ENCODE results near the gene TTC34. TPM values are rescaled to one million over a fixed set of nuclear protein-coding genes. Genes with fewer than 3 reads are reported as not detected.

Gene TTC34
- polyA plus RNA-seq, 1 of the 3 experiments (the other 2 are of a cell fraction), result 0.16 TPM

DNA sequence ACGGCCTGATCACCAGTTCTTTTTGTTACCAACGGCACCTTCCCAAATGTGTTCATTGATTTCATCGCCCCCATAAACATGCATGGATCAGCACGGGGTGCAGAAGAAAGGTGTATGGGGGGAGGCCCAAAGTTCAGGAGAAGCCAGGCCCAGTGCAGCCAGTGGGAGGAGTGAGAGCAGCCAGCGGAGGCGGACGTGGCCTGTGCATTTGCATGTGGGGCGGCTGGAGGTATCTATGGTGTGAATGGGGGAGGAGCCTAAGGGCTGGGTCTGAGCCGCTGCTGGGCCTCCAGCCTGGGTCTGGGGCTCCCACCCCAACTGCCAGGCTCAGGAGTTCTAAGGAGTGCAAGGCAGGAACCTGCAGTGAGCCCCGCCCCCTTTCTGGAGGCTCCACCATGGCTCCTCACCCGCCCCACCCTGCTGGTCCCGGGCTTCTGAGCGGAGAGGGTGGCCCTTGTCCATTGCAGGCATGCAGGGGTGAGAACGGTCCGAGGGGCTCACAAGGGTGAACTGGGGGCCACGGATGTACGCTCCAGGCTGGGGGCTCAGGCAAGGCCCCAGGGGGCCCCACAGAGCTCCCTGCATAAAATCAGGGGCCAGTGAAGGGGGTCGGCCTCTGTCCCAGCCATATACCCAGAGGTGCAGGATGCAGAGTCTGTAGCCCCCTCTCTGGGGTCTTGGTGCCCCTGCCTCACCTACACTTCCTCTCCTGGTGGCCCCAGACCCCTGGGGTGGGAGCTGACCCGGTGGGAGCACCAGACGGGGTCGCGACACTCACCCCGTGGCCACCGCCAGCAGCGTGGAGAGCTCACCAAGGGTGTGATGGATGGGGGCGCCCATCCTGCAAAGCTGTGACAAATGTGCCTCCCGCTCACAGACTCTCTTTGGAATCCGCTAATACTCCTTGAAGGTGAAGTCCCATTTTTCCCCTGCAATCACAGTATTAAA lies 31.3 kb upstream of the TTC34 start:
- Histone ChIP-seq H2AFZ (ENCODE audit: low read depth) (no peak overlapping the region), H3K36me3 (replicated peaks in 1 of 2; ENCODE audit: control insufficient read depth in 1 of 2, insufficient read depth in 2 of 2, low read length in 1 of 2) (no peaks in the 10 kb centered on the region), H3K79me2 (ENCODE audit: insufficient read depth) (no peaks in the 10 kb centered on the region), H3K4me2 (no peak overlapping the region), H3K27ac (ENCODE audit: low read depth in 2 of 2, low read length in 1 of 2) (no peak overlapping the region), H3K9me3 (no peaks in the 10 kb centered on the region), H3K27me3 (ENCODE audit: insufficient read depth) (no peaks in the 10 kb centered on the region), H3K4me1 (ENCODE audit: control insufficient read depth in 1 of 2, insufficient read depth in 2 of 2, low read depth in 1 of 2, low read length in 1 of 2) (no peaks in the 10 kb centered on the region), H3K9ac (no peak overlapping the region), H4K20me1 (ENCODE audit: insufficient read depth) (no peaks in the 10 kb centered on the region), H3K9me2 (no peaks in the 10 kb centered on the region), H3F3A (replicated peaks; ENCODE audit: insufficient read depth) (no peaks in the 10 kb centered on the region), H3K4me3 (ENCODE audit: low read depth in 2 of 2, low read length in 1 of 2) (no peak overlapping the region)
- TF ChIP-seq, protein P1, sequence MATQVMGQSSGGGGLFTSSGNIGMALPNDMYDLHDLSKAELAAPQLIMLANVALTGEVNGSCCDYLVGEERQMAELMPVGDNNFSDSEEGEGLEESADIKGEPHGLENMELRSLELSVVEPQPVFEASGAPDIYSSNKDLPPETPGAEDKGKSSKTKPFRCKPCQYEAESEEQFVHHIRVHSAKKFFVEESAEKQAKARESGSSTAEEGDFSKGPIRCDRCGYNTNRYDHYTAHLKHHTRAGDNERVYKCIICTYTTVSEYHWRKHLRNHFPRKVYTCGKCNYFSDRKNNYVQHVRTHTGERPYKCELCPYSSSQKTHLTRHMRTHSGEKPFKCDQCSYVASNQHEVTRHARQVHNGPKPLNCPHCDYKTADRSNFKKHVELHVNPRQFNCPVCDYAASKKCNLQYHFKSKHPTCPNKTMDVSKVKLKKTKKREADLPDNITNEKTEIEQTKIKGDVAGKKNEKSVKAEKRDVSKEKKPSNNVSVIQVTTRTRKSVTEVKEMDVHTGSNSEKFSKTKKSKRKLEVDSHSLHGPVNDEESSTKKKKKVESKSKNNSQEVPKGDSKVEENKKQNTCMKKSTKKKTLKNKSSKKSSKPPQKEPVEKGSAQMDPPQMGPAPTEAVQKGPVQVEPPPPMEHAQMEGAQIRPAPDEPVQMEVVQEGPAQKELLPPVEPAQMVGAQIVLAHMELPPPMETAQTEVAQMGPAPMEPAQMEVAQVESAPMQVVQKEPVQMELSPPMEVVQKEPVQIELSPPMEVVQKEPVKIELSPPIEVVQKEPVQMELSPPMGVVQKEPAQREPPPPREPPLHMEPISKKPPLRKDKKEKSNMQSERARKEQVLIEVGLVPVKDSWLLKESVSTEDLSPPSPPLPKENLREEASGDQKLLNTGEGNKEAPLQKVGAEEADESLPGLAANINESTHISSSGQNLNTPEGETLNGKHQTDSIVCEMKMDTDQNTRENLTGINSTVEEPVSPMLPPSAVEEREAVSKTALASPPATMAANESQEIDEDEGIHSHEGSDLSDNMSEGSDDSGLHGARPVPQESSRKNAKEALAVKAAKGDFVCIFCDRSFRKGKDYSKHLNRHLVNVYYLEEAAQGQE (IDR thresholded peaks at IDR 0.05; ENCODE audit: low read depth, low read length), result no peak
- ChIA-PET CTCF (interaction anchor here (1.2 kb wide), 1 partner anchor 11 kb away, joined by 4 read pairs; no protein-coding TSS in a partner anchor), POLR2A (no interaction called here)
- no peak for DNase-seq
- 15% methylated on average over 17 of the region's 28 CpGs for WGBS (ENCODE audit: low lambda C conversion rate)

DNA sequence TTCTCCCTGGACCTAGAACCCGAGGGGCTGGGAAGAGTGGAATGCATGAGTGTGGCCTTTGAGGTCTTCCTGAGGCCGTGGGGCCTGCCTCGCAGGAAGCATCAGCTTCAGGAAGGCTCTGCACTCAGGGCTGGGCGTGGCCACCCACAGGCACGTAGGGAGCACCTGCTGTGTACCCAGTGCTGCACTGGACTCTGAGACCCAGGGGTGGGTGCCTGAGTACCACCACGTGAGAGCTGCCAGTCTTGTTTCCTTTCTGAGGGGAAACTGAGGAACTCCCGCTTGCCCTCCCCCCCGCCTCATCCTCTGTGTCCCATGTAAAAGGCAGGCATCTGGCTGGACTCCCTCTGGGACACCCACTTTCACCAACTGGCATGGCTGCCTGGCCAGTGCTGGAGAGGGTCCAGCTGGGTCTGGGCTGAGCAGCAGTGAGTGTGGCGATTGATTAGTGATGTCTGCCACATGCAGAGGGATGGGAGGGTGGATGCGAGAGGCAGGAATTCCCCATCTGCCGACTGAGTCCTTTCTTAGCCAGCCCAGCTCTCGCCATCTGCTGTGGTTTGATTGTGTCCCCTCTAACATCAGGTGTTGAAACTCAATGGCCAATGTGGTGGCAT lies 30.2 kb upstream of the TTC34 start:
- no peaks in the 10 kb centered on the region for H3K36me3 ChIP-seq (replicated peaks in 1 of 2; ENCODE audit: control insufficient read depth in 1 of 2, insufficient read depth in 2 of 2, low read length in 1 of 2)
- no peaks in the 10 kb centered on the region for H3K9me3 ChIP-seq
- no peaks in the 10 kb centered on the region for H3K27me3 ChIP-seq (ENCODE audit: insufficient read depth)
- no peak overlapping the region for H3K9ac ChIP-seq
- TF ChIP-seq TAF1 (IDR thresholded peaks at IDR 0.05; ENCODE audit: borderline replicate concordance, low read depth, low read length) (no peak), MXI1 (IDR thresholded peaks at IDR 0.05; ENCODE audit: low read depth, low read length) (no peak), RAD21 (IDR thresholded peaks at IDR 0.05; ENCODE audit: low read length) (no peak), FOXJ3 (CRISPR knock-in tag; IDR thresholded peaks at IDR 0.05) (no peak), NFIC (IDR thresholded peaks at IDR 0.05; ENCODE audit: borderline replicate concordance) (no peak), FOXM1 (IDR thresholded peaks at IDR 0.05; ENCODE audit: low read depth) (no peak), GATA2 (CRISPR knock-in tag; IDR thresholded peaks at IDR 0.05) (no peak), TEAD4 (IDR thresholded peaks at IDR 0.05; ENCODE audit: borderline replicate concordance, insufficient read depth) (no peak)
- TF ChIP-seq, protein P2, sequence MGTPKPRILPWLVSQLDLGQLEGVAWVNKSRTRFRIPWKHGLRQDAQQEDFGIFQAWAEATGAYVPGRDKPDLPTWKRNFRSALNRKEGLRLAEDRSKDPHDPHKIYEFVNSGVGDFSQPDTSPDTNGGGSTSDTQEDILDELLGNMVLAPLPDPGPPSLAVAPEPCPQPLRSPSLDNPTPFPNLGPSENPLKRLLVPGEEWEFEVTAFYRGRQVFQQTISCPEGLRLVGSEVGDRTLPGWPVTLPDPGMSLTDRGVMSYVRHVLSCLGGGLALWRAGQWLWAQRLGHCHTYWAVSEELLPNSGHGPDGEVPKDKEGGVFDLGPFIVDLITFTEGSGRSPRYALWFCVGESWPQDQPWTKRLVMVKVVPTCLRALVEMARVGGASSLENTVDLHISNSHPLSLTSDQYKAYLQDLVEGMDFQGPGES (IDR thresholded peaks at IDR 0.05; ENCODE audit: low read depth, low read length), result no peak
- TF ChIP-seq, protein P3, sequence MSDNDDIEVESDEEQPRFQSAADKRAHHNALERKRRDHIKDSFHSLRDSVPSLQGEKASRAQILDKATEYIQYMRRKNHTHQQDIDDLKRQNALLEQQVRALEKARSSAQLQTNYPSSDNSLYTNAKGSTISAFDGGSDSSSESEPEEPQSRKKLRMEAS (IDR thresholded peaks at IDR 0.05; ENCODE audit: low read depth), result no peak
- no peaks in the 10 kb centered on the region for H4K20me1 ChIP-seq (ENCODE audit: insufficient read depth)
- ChIA-PET POLR2A (no interaction called here), CTCF (no interaction called here)
- no peak overlapping the region for H2AFZ ChIP-seq (ENCODE audit: low read depth)
- no peaks in the 10 kb centered on the region for H3F3A ChIP-seq (replicated peaks; ENCODE audit: insufficient read depth)
- H3K4me1 ChIP-seq (ENCODE audit: control insufficient read depth in 1 of 2, insufficient read depth in 2 of 2, low read depth in 1 of 2, low read length in 1 of 2), result no peaks in the 10 kb centered on the region
- no peak overlapping the region for H3K27ac ChIP-seq (ENCODE audit: low read depth in 2 of 2, low read length in 1 of 2)
- no peaks in the 10 kb centered on the region for H3K79me2 ChIP-seq (ENCODE audit: insufficient read depth)
- WGBS (ENCODE audit: low lambda C conversion rate), result 0% methylated on average over 3 of the region's 12 CpGs
- DNase-seq, result no peak
- H3K4me3 ChIP-seq (ENCODE audit: low read depth in 2 of 2, low read length in 1 of 2), result no peak overlapping the region
- H3K4me2 ChIP-seq, result no peak overlapping the region
- no peaks in the 10 kb centered on the region for H3K9me2 ChIP-seq
